PFSK-1 (cell line): ENCODE results near the gene PAAF1.

Experiments
- POLR2AphosphoS5 ChIP-seq: IDR thresholded peaks from 2 replicates; pipeline ENCODE4 v1.6.1; 2012; ENCODE audit warnings: low read depth, mild to moderate bottlenecking, control low read depth, low read length, moderate library complexity
- TAF1 ChIP-seq: IDR thresholded peaks from 2 replicates; pipeline ENCODE4 v1.6.1; 2012; ENCODE audit warnings: low read length, control low read depth, borderline replicate concordance; ENCODE audit not compliant: insufficient read depth

DNA sequence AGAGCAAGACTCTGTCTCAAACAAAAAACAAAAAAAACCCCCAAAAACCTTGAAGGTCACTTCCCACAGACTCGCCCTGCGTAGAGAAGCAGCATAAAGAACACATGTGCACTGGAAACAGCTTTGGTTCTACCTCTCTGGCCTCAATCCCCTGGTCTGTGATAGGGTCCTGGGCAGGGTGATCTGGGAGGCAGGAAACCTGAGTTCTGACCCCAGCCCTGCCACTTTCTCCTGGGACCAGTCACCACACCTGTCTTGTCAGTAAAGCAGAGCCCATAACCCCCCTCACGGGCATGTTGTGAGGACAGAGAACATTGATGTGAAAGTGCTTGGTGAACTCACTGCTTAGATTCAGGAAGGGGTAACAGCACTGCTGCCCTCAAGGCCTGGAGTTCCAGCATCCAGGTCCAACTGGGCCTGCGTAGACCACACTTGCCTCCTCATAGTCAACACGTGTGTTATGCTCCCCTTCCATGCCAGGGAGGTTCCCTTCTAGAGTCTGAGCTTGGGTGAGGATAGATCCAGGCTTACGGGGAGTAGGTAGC, 94.4 kb downstream of the PAAF1 start:
- TF ChIP-seq TAF1 (no peak), POLR2AphosphoS5 (no peak)
